Common myeloid progenitor, CD34-positive (primary cell): ENCODE results near the gene P2RY6.
"Not testable (repeated sequence)": the region's sequence is repeated elsewhere in the genome, so short reads cannot be mapped to it uniquely, and the experiment has no call there.

Experiments used
- CTCF ChIA-PET: fragments of 350-600 bp; sonication (Branson Sonifier 250); formaldehyde crosslinking; loops from one replicate; lab custom pipeline; 2021; ENCODE audit warnings: antibody characterized with exemption; lab: Charles Lee
- POLR2A ChIA-PET: fragments of 350-600 bp; sonication (Branson Sonifier 250); formaldehyde crosslinking; loops from one replicate; lab custom pipeline; 2021; ENCODE audit warnings: antibody characterized with exemption; lab: Charles Lee
- DNase-seq, 3 donors: peaks; one replicate each; pipeline versions ENCODE4 v3.0.0 to v3.0.0-alpha.2; 2013
- H3K27ac ChIP-seq, 2 experiments: 1 replicate in 1 of 2; 2 replicates in 1 of 2; pipeline ENCODE4 v1.7.0; 2013; ENCODE audit warnings: inconsistent platforms in 2 of 2, low read length in 2 of 2, mild to moderate bottlenecking in 2 of 2, low read depth in 1 of 2, moderate library complexity in 1 of 2; ENCODE audit not compliant: severe bottlenecking in 2 of 2, insufficient read depth in 1 of 2, poor library complexity in 1 of 2
- H3K27me3 ChIP-seq, 5 experiments: replicated peaks in 2 of 5; 1 replicate in 3 of 5; 2 replicates in 2 of 5; pipeline versions ENCODE4 v1.6.1 to v1.7.0; 2013; ENCODE audit warnings: low read length in 4 of 5, mild to moderate bottlenecking in 2 of 5, moderate library complexity in 2 of 5, inconsistent platforms in 1 of 5; ENCODE audit not compliant: insufficient read depth in 5 of 5, control insufficient read depth in 4 of 5
- H3K36me3 ChIP-seq, 4 experiments: 1 replicate in 2 of 4; 2 replicates in 2 of 4; pipeline versions ENCODE4 v1.6.1 to v1.7.0; 2013; ENCODE audit warnings: low read length in 3 of 4, control low read depth in 1 of 4, mild to moderate bottlenecking in 1 of 4; ENCODE audit not compliant: control insufficient read depth in 4 of 4, insufficient read depth in 4 of 4
- H3K4me1 ChIP-seq, 4 experiments: 1 replicate in 3 of 4; 2 replicates in 1 of 4; pipeline versions ENCODE4 v1.6.1 to v1.7.1; 2013; ENCODE audit warnings: low read length in 3 of 4, mild to moderate bottlenecking in 3 of 4, control low read depth in 1 of 4, inconsistent platforms in 1 of 4, moderate library complexity in 1 of 4; ENCODE audit not compliant: control insufficient read depth in 4 of 4, insufficient read depth in 4 of 4; ENCODE audit errors: control extremely low read depth in 1 of 4
- H3K4me3 ChIP-seq, 7 experiments: 1 replicate in 4 of 7; 2 replicates in 3 of 7; pipeline versions ENCODE4 v1.5.1 to v1.7.0; 2013; ENCODE audit warnings: mild to moderate bottlenecking in 7 of 7, low read length in 6 of 7, moderate library complexity in 6 of 7, inconsistent platforms in 2 of 7, low read depth in 2 of 7, control low read depth in 1 of 7; ENCODE audit not compliant: insufficient read depth in 4 of 7, control insufficient read depth in 1 of 7; ENCODE audit errors: extremely low read depth in 1 of 7
- H3K9me3 ChIP-seq, 5 experiments: 1 replicate in 4 of 5; 2 replicates in 1 of 5; pipeline versions ENCODE4 v1.6.1 to v1.7.1; 2013; ENCODE audit warnings: low read length in 4 of 5, mild to moderate bottlenecking in 2 of 5, inconsistent platforms in 1 of 5, low read depth in 1 of 5, moderate library complexity in 1 of 5; ENCODE audit not compliant: control insufficient read depth in 4 of 5, insufficient read depth in 2 of 5; ENCODE audit errors: control extremely low read depth in 1 of 5
- WGBS: methylation state at CpG from one replicate; pipeline ENCODE4 v1.1.5; 2013; ENCODE audit not compliant: insufficient coverage; 5-methylcytosine and 5-hydroxymethylcytosine counted together

Gene P2RY6

DNA sequence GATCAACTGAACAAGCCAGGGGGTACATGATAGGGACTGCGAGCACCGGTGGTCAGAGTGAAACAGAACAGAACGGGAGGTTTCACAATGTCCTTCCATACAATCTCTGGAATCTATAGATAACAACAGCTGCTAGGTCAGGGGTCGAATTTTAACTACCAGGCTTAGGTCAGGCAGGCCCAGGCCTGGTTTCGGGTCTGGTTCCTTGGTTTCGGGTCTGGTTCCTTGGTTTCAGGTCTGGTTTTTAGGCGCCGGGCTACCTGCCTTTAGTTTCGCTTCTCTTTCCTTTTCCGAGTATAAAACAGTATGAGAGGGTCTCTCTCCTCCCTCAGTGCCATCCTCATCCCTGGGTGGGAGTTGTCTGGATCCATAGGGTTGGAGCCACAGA lies 666 bp upstream of the P2RY6 start:
- H3K27ac ChIP-seq, H3K27me3 ChIP-seq, H3K4me3 ChIP-seq, H3K36me3 ChIP-seq, H3K9me3 ChIP-seq, POLR2A ChIA-PET, DNase-seq: not testable (repeated sequence)
- peaks cover 0 to 68% (median 10%) of the 10 kb centered on the region in 4 experiments for H3K4me1 ChIP-seq
- CTCF ChIA-PET: interaction anchor here (2.0 to 14.9 kb wide), 2 partner anchors 10 to 17 kb away, joined by 6 to 154 read pairs; no protein-coding TSS in a partner anchor
- 93% methylated on average over 6 of the region's 10 CpGs for WGBS

- Histone ChIP-seq H3K27ac (no peak overlapping the region), H3K27me3 (no peaks in the 10 kb centered on the region), H3K36me3 (no peaks in the 10 kb centered on the region), H3K4me3 (peak overlapping the region in 1 of 7 experiments; percentile 4), H3K4me1 (peaks cover 0 to 68% (median 10%) of the 10 kb centered on the region in 4 experiments), H3K9me3 (no peaks in the 10 kb centered on the region)
- 96% methylated on average over 4 of the region's 7 CpGs for WGBS
- DNase-seq: no peak
- POLR2A ChIA-PET: no interaction called here
- CTCF ChIA-PET: interaction anchor here (0.6 to 14.9 kb wide), 3 partner anchors 9 to 110 kb away, joined by 3 to 154 read pairs (median 3); no protein-coding TSS in a partner anchor
Measured at GRCh38 chr11:73272680-73273038, 521 bp downstream of the P2RY6 start.

DNA sequence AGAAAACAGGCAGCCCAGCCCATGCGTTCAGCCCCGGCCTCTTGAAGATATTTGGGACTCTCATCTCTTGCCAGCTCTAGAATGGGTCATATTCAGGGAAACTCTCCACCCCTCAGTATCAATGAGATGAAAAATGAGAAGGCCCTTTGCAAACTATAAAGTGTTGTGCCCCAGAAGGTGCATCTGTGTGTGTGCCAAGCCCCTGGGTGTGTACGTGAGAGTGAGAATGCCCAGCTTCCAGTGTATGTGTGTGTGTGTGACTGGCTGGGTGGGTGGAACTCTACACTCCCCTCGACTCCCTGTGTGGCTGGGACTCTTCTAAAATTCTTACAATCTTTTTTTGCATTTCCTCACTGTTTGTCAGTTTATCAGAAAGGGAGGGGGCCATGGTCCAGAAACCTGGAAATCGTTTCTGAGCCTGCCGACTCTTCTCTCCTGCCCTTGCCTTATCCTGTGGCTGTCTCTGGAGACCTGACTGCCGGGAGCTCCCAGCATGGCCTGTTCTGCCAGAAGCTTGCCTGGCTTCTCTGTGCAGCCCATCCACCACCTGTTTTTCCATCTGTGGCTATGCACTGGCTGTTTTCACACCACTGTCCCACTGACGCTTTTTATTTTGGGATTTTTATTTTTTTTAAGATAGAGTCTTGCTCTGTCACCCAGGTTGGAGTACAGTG lies 1.2 kb downstream of the P2RY6 start:
- Histone ChIP-seq H3K9me3 (no peaks in the 10 kb centered on the region), H3K27ac (no peak overlapping the region), H3K4me3 (no peak overlapping the region), H3K4me1 (peaks cover 0 to 64% (median 10%) of the 10 kb centered on the region in 4 experiments), H3K36me3 (no peaks in the 10 kb centered on the region), H3K27me3 (no peaks in the 10 kb centered on the region)
- 94% methylated on average over 6 of the region's 8 CpGs for WGBS
- ChIA-PET CTCF (interaction anchor here (0.6 to 14.9 kb wide), 4 partner anchors 10 to 109 kb away, joined by 3 to 154 read pairs (median 3); no protein-coding TSS in a partner anchor), POLR2A (no interaction called here)
- no peak for DNase-seq

- H3K9me3 ChIP-seq, H3K27me3 ChIP-seq, H3K4me3 ChIP-seq, H3K27ac ChIP-seq, H3K36me3 ChIP-seq: not testable (repeated sequence)
- WGBS: 87% methylated on average over 2 of the region's 4 CpGs
- DNase-seq: peak in 2 of 3 donors; percentile 18
- peaks cover 0 to 61% (median 10%) of the 10 kb centered on the region in 4 experiments for H3K4me1 ChIP-seq
- CTCF ChIA-PET: interaction anchor here (1.2 to 14.9 kb wide), 2 partner anchors 14 to 30 kb away, joined by 3 to 154 read pairs; no protein-coding TSS in a partner anchor
- POLR2A ChIA-PET: interaction anchor here (1.0 kb wide), 1 partner anchor 37 kb away, joined by 8 read pairs; no protein-coding TSS in a partner anchor
Measured at GRCh38 chr11:73274191-73274590, 2.1 kb downstream of the P2RY6 start.

GRCh38 chr11:73274722-73275380 lies 2.7 kb downstream of the P2RY6 start:
- Histone ChIP-seq H3K27me3 (no peaks in the 10 kb centered on the region), H3K4me1 (peaks cover 0 to 54% (median 8%) of the 10 kb centered on the region in 4 experiments), H3K36me3 (no peaks in the 10 kb centered on the region), H3K4me3 (peak overlapping the region in 1 of 7 experiments; percentile 32), H3K27ac (no peak overlapping the region), H3K9me3 (no peaks in the 10 kb centered on the region)
- WGBS: 51% methylated on average over 11 of the region's 11 CpGs
- ChIA-PET CTCF (interaction anchor here (1.2 to 14.9 kb wide), 2 partner anchors 13 to 30 kb away, joined by 3 to 154 read pairs; no protein-coding TSS in a partner anchor), POLR2A (interaction anchor here (0.6 to 1.0 kb wide), 2 partner anchors 38 to 129 kb away, joined by 3 to 8 read pairs; no protein-coding TSS in a partner anchor)
- DNase-seq: peak in 2 of 3 donors; percentile 43 to 61

GRCh38 chr11:73275381-73275750 lies 3.2 kb downstream of the P2RY6 start:
- CTCF ChIA-PET: interaction anchor here (14.9 kb wide), 1 partner anchor 13 kb away, joined by 154 read pairs; no protein-coding TSS in a partner anchor
- POLR2A ChIA-PET: interaction anchor here (0.6 kb wide), 1 partner anchor 129 kb away, joined by 3 read pairs; no protein-coding TSS in a partner anchor
- Histone ChIP-seq H3K4me1 (peaks cover 0 to 51% (median 8%) of the 10 kb centered on the region in 4 experiments), H3K27me3 (no peaks in the 10 kb centered on the region), H3K9me3 (no peaks in the 10 kb centered on the region), H3K27ac (no peak overlapping the region), H3K36me3 (no peaks in the 10 kb centered on the region), H3K4me3 (no peak overlapping the region)
- WGBS: 100% methylated on average over 2 of the region's 4 CpGs
- DNase-seq: no peak
